Neural cell (in vitro differentiated cells): Measurements from ENCODE around the gene TCF23.

Experiments used
- EP300 ChIP-seq: fragments of 450-650 bp; conservative IDR thresholded peaks from 2 replicates; pipeline ENCODE4 v1.6.1; 2014; ENCODE audit warnings: antibody characterized with exemption, mild to moderate bottlenecking, moderate library complexity; ENCODE audit not compliant: poor library complexity, severe bottlenecking
- EZH2 ChIP-seq: fragments of 200-600, 300-800 bp; shearing (Covaris generic), sonication (generic); IDR thresholded peaks from 2 replicates; pipeline ENCODE4 v1.6.1; 2014; ENCODE audit warnings: antibody characterized with exemption, low read length, borderline replicate concordance, mild to moderate bottlenecking; ENCODE audit not compliant: insufficient read depth, poor library complexity, severe bottlenecking
- MXI1 ChIP-seq: fragments of 450-650 bp; conservative IDR thresholded peaks from 2 replicates; pipeline ENCODE4 v1.6.1; 2014; ENCODE audit warnings: antibody characterized with exemption, mild to moderate bottlenecking; ENCODE audit not compliant: poor library complexity, severe bottlenecking
- POLR2AphosphoS5 ChIP-seq: IDR thresholded peaks from 2 replicates; pipeline ENCODE4 v1.6.1; 2012
- RAD21 ChIP-seq: fragments of 450-650 bp; conservative IDR thresholded peaks from 2 replicates; pipeline ENCODE4 v1.6.1; 2014; ENCODE audit warnings: antibody characterized with exemption, mild to moderate bottlenecking, moderate library complexity
- TAF1 ChIP-seq: IDR thresholded peaks from 2 replicates; pipeline ENCODE4 v1.6.1; 2012; ENCODE audit warnings: low read depth
- TF ChIP-seq, protein P1 (sequence below): fragments of 450-650 bp; IDR thresholded peaks from 2 replicates; pipeline ENCODE4 v1.5.1; 2014; ENCODE audit warnings: antibody characterized with exemption, mild to moderate bottlenecking, moderate library complexity; ENCODE audit not compliant: poor library complexity, severe bottlenecking
- TF ChIP-seq, protein P2 (sequence below): IDR thresholded peaks from 2 replicates; pipeline ENCODE4 v1.6.1; 2012; ENCODE audit warnings: borderline replicate concordance

DNA sequence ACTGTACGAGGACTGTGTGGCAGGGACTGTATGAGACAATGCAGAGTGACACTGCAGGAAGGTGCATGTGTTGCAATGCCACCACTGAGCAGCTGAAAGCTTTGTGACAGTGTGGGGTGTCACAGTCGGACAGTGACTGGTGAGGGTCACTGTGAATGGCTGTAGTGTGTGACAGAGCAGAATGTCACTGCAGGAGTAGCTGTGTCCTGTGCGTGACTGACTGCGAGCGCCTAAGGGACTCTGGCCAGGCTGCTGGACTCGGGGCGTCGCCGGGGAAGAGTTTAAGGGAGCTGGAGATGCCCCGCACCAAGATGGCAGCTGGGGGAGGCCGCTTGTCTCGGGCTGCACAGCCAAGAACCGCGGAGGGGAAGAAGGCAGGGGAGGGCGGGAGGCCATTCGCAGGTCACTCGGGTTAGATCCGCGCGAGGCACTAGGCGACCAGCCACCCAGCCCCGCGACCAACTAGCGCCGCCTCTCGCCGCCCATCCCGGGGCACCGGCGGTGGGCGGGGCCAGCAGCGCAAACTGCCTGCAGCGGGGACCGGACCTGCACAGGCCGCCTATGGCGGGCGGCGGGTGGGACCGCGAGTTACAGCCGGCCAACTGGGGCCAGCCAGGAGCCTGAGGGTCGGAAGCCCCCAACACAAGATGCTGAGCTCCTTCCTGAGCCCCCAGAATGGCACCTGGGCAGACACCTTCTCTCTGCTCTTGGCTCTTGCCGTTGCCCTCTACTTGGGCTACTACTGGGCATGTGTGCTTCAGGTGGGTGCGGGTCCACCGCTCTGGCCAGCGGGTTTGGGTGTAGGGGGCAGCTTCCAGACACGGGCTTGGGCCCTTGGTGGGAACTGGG is 25.3 kb upstream of the TCF23 start, which contains the start of gene ABHD1:
- TF ChIP-seq, protein P1, sequence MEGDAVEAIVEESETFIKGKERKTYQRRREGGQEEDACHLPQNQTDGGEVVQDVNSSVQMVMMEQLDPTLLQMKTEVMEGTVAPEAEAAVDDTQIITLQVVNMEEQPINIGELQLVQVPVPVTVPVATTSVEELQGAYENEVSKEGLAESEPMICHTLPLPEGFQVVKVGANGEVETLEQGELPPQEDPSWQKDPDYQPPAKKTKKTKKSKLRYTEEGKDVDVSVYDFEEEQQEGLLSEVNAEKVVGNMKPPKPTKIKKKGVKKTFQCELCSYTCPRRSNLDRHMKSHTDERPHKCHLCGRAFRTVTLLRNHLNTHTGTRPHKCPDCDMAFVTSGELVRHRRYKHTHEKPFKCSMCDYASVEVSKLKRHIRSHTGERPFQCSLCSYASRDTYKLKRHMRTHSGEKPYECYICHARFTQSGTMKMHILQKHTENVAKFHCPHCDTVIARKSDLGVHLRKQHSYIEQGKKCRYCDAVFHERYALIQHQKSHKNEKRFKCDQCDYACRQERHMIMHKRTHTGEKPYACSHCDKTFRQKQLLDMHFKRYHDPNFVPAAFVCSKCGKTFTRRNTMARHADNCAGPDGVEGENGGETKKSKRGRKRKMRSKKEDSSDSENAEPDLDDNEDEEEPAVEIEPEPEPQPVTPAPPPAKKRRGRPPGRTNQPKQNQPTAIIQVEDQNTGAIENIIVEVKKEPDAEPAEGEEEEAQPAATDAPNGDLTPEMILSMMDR, result no peak
- TF ChIP-seq POLR2AphosphoS5 (no peak), RAD21 (no peak), TAF1 (no peak), EZH2 (no peak), MXI1 (no peak), EP300 (no peak)
- TF ChIP-seq, protein P2, sequence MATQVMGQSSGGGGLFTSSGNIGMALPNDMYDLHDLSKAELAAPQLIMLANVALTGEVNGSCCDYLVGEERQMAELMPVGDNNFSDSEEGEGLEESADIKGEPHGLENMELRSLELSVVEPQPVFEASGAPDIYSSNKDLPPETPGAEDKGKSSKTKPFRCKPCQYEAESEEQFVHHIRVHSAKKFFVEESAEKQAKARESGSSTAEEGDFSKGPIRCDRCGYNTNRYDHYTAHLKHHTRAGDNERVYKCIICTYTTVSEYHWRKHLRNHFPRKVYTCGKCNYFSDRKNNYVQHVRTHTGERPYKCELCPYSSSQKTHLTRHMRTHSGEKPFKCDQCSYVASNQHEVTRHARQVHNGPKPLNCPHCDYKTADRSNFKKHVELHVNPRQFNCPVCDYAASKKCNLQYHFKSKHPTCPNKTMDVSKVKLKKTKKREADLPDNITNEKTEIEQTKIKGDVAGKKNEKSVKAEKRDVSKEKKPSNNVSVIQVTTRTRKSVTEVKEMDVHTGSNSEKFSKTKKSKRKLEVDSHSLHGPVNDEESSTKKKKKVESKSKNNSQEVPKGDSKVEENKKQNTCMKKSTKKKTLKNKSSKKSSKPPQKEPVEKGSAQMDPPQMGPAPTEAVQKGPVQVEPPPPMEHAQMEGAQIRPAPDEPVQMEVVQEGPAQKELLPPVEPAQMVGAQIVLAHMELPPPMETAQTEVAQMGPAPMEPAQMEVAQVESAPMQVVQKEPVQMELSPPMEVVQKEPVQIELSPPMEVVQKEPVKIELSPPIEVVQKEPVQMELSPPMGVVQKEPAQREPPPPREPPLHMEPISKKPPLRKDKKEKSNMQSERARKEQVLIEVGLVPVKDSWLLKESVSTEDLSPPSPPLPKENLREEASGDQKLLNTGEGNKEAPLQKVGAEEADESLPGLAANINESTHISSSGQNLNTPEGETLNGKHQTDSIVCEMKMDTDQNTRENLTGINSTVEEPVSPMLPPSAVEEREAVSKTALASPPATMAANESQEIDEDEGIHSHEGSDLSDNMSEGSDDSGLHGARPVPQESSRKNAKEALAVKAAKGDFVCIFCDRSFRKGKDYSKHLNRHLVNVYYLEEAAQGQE, result no peak
